Endothelial cell (in vitro differentiated cells): ENCODE results near the gene CETP. TPM values are rescaled to one million over a fixed set of nuclear protein-coding genes. Genes with fewer than 3 reads are reported as not detected.

ENCODE experiments used
- DNase-seq: peaks from one replicate; pipeline ENCODE4 v3.0.0; 2021; ENCODE audit warnings: low spot score
- H3K27ac Mint-ChIP-seq: one replicate; pipeline ENCODE4 v1.8.0; 2021; ENCODE audit warnings: mixed read lengths, inconsistent platforms; ENCODE audit not compliant: unreplicated experiment
- H3K27me3 Mint-ChIP-seq: one replicate; pipeline ENCODE4 v1.8.0; 2021; ENCODE audit warnings: mild to moderate bottlenecking, moderate library complexity, mixed read lengths, inconsistent platforms; ENCODE audit not compliant: unreplicated experiment
- H3K36me3 Mint-ChIP-seq: one replicate; pipeline ENCODE4 v1.8.0; 2021; ENCODE audit warnings: mild to moderate bottlenecking, low read depth, mixed read lengths, inconsistent platforms; ENCODE audit not compliant: unreplicated experiment
- H3K4me1 Mint-ChIP-seq: one replicate; pipeline ENCODE4 v1.8.0; 2021; ENCODE audit warnings: mild to moderate bottlenecking, mixed read lengths, inconsistent platforms; ENCODE audit not compliant: unreplicated experiment
- H3K4me3 Mint-ChIP-seq: one replicate; pipeline ENCODE4 v1.8.0; 2021; ENCODE audit warnings: mild to moderate bottlenecking, mixed read lengths, inconsistent platforms; ENCODE audit not compliant: unreplicated experiment
- H3K9me3 Mint-ChIP-seq: one replicate; pipeline ENCODE4 v1.8.0; 2021; ENCODE audit warnings: mixed read lengths, inconsistent platforms; ENCODE audit not compliant: unreplicated experiment
- total RNA-seq: library from RNA; stranded (reverse); fragmentation: NEBNext Ultra II Directional; extraction: Animal tissue kit (Norgen Biotek cat#: 25700); gene quantifications from one replicate; pipeline ENCODE4 v1.2.1, GENCODE V29; 2021; ENCODE audit not compliant: unreplicated experiment
- TF ChIP-seq, protein P1 (sequence below): fragments of 200-600 bp; sonication (generic); IDR thresholded peaks from one replicate; pipeline ENCODE4 v1.5.0; 2021; ENCODE audit warnings: antibody characterized with exemption; ENCODE audit not compliant: unreplicated experiment

The CETP gene
- total RNA-seq, 1 donor from 2014 or later, result 7.8 TPM

DNA sequence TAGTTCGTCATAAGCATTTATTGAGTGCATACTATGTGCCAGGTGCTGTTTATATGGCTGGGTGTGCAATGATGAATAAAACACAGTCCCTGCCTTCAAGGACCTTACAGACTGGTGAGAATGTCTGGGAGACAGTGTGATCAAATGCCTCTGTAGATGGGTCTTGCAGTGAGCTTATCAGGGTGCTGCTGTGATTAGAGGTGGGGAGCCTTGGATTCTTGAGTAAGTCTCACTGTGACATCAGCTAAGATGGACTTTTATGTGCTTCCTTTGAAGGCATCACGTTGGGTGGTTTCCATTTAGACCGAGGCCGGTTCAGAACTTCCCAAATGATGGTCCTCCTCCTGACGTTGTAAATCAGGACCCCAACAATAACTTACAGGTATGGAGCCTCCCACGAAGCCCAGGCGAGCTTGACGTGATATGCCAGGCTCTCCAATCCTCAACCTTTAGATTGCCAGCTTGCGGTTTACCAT lies 19.9 kb upstream of the CETP start:
- H3K27ac Mint-ChIP-seq, result no peak overlapping the region
- peaks cover 41% of the 10 kb centered on the region for H3K36me3 Mint-ChIP-seq
- H3K27me3 Mint-ChIP-seq, result no peaks in the 10 kb centered on the region
- TF ChIP-seq, protein P1, sequence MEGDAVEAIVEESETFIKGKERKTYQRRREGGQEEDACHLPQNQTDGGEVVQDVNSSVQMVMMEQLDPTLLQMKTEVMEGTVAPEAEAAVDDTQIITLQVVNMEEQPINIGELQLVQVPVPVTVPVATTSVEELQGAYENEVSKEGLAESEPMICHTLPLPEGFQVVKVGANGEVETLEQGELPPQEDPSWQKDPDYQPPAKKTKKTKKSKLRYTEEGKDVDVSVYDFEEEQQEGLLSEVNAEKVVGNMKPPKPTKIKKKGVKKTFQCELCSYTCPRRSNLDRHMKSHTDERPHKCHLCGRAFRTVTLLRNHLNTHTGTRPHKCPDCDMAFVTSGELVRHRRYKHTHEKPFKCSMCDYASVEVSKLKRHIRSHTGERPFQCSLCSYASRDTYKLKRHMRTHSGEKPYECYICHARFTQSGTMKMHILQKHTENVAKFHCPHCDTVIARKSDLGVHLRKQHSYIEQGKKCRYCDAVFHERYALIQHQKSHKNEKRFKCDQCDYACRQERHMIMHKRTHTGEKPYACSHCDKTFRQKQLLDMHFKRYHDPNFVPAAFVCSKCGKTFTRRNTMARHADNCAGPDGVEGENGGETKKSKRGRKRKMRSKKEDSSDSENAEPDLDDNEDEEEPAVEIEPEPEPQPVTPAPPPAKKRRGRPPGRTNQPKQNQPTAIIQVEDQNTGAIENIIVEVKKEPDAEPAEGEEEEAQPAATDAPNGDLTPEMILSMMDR, result no peak
- peaks cover 4% of the 10 kb centered on the region for H3K4me1 Mint-ChIP-seq
- H3K4me3 Mint-ChIP-seq, result no peak overlapping the region
- no peak for DNase-seq
- H3K9me3 Mint-ChIP-seq, result no peaks in the 10 kb centered on the region

DNA sequence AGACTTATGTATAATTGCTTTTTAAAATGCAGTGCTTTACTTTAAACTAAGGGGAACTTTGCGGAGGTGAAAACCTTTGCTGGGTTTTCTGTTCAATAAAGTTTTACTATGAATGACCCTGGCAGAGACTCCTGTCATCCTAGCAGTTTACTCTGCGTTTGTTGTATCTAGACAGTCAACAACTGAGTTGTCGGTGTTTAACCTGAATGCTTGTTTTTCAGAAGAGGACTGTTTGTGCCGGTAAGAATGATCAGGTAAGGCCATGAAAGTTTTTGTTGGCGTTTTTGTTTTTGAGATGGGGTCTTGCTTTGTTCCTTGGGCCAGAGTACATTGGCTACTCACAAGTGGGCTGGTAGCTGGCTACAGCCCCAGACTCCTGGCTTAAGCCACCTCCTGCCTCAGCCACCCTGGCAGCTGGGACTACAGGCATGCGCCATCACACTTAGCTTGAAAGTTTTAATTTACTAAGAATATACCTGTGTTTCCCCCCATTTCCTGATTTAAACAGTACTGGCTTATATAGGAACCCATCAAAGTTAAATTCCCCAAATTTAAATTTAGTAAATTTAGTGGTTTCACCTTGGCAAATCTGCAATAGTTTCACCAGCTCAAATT lies 17.9 kb upstream of the CETP start:
- TF ChIP-seq, protein P1, result no peak
- Mint-ChIP-seq H3K4me1 (no peaks in the 10 kb centered on the region), H3K27ac (no peak overlapping the region), H3K27me3 (no peaks in the 10 kb centered on the region), H3K4me3 (no peak overlapping the region), H3K36me3 (peaks cover 25% of the 10 kb centered on the region), H3K9me3 (no peaks in the 10 kb centered on the region)
- no peak for DNase-seq

DNA sequence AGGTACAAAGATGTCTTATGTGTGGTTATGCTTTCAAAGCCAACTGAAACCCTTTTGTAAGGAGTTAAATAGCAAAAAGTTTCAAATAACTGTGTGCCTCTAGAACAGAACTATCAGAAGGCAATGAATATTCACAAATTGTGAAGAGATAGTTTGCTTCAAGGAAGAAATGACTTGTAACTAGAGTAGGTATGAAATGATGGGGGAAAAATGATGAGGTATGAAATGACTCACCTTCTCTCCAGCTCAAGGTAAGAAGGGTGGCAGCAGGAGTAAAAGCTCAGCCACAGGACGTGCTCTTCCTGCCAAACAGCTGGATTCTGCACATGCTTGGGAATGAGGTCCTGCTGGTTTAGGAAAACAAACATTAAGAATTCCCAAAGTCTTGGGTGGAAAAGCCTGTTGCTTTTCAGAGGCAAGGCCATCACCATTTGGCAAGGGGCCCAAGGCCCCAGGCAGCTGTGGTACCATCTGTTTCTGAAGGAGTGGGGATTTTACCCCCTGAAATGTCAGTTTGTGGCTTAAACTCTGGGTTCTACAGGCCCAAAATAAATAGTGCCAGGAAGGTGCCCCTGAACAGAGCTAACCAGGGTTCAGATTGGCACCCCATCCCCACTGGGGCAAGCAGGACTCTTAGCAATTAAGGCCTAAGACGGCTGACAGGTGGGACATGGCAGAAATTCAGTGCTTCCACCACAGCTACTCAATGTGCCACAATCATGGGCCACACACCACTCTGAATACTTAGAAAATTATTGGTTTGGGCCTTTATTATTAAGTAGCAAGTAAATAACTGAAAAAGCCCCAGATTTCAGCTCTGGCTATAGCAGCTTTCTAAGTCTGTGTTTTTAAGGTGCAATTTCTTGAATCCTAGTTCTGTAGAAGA lies 16.6 kb upstream of the CETP start:
- Mint-ChIP-seq H3K27me3 (no peaks in the 10 kb centered on the region), H3K4me3 (peak overlapping the region; percentile 52), H3K27ac (no peak overlapping the region), H3K9me3 (no peaks in the 10 kb centered on the region), H3K36me3 (peaks cover 16% of the 10 kb centered on the region), H3K4me1 (peaks cover 2% of the 10 kb centered on the region)
- DNase-seq, result no peak
- TF ChIP-seq, protein P1, result no peak

DNA sequence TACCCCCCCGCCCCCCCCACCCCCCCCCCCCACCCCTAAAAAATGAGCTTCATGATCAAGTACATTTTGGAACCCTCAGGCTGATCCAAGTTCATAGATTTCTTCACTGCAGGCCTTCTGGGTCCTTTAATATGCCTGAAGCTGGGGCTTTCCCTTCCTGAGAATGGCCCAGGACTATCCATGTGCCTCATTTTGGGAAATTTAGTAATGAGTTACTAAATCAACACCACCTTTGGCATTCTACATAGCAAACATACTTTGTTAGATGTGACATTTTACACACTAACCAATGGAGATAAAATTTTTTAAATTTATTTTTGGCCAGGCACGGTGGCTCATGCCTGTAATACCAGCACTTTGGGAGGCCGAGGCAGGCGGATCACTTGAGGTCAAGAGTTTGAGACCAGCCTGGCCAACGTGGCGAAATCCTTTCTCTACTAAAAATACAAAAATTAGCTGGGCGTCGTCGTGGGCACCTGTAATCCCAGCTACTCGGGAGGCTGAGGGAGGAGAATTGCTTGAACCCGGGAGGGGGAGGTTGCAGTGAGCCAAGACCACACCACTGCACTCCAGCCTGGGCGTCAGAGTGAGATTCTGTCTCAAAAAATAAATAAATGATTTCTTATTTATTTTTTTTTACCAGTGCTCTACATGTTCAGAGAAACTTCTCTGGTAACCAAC lies 15.8 kb upstream of the CETP start:
- no peak for DNase-seq
- Mint-ChIP-seq H3K4me1 (peaks cover 2% of the 10 kb centered on the region), H3K27me3 (peaks cover under 1% of the 10 kb centered on the region), H3K4me3 (no peak overlapping the region), H3K9me3 (no peaks in the 10 kb centered on the region), H3K27ac (no peak overlapping the region), H3K36me3 (peaks cover 15% of the 10 kb centered on the region)
- TF ChIP-seq, protein P1, result no peak
